GM12878 (cell line): Measurements from ENCODE around the gene DPAGT1. TPM values are rescaled to one million over a fixed set of nuclear protein-coding genes. Genes with fewer than 3 reads are reported as not detected.

Experiments used
- ATAC-seq: fragments of 200-7000 bp; cut with Tn5 transposase; 3 replicates; pipeline ENCODE4 v1.9.1; 2020; ENCODE audit warnings: mild to moderate bottlenecking, moderate library complexity
- BruUV-seq: library from RNA; stranded (reverse); fragments of 400-500 nt; replicated peaks from 2 replicates; lab custom pipeline; 2021; lab: Mats Ljungman, UMichigan
- CTCF ChIA-PET: fragments of 300-600 bp; sonication (Branson Sonifier 250); formaldehyde crosslinking; extraction: SDS; loops from one replicate; lab custom pipeline; 2021; ENCODE audit warnings: inconsistent platforms; lab: Yijun Ruan, JAX
- POLR2A ChIA-PET: fragments of 350-600 bp; formaldehyde crosslinking; extraction: SDS; loops from one replicate; lab custom pipeline; 2021; ENCODE audit warnings: inconsistent platforms; lab: Charles Lee
- RAD21 ChIA-PET: fragments of 300-600 bp; sonication (Branson Sonifier 250); formaldehyde crosslinking; loops from one replicate; lab custom pipeline; 2023; ENCODE audit warnings: antibody characterized with exemption; ENCODE audit not compliant: unreplicated experiment; lab: Charles Lee
- SMC1A ChIA-PET: fragments of 300-600 bp; sonication (Branson Sonifier 250); formaldehyde crosslinking; loops from one replicate; lab custom pipeline; 2023; ENCODE audit not compliant: unreplicated experiment, uncharacterized antibody; lab: Charles Lee
- DNase-seq: peaks from one replicate; pipeline ENCODE4 v3.0.0-alpha.2; 2011; ENCODE audit warnings: low read depth, low spot score
- FAIRE-seq: peaks from 3 replicates; lab custom pipeline; 2011; peaks lifted over from hg19 to GRCh38; lab: Jason Lieb, UNC
- H2AFZ ChIP-seq: 2 replicates; pipeline ENCODE4 v1.6.0; 2011; ENCODE audit warnings: low read depth, low read length, control low read depth; ENCODE audit not compliant: control insufficient read depth
- H3K27ac ChIP-seq: 2 replicates; pipeline ENCODE4 v1.5.1; 2011; ENCODE audit warnings: control low read depth; ENCODE audit not compliant: control insufficient read depth, insufficient read depth
- H3K27me3 ChIP-seq, 2 experiments: replicated peaks in 1 of 2; 2 replicates each; pipeline versions ENCODE4 v1.6.0 to v1.6.1; 2011; ENCODE audit warnings: low read length in 1 of 2; ENCODE audit not compliant: control insufficient read depth in 2 of 2, insufficient read depth in 2 of 2
- H3K36me3 ChIP-seq, 2 experiments: 2 replicates each; pipeline ENCODE4 v1.5.1; 2011; ENCODE audit warnings: low read length in 1 of 2; ENCODE audit not compliant: control insufficient read depth in 2 of 2, insufficient read depth in 2 of 2
- H3K4me1 ChIP-seq: 2 replicates; pipeline ENCODE4 v1.6.1; 2011; ENCODE audit warnings: mild to moderate bottlenecking, low read length, moderate library complexity, mixed read lengths; ENCODE audit not compliant: control insufficient read depth, insufficient read depth
- H3K4me2 ChIP-seq: 2 replicates; pipeline ENCODE4 v1.6.0; 2011; ENCODE audit warnings: control low read depth; ENCODE audit not compliant: control insufficient read depth, insufficient read depth
- H3K4me3 ChIP-seq: fragments of 200-600 bp; sonication (generic); 2 replicates; pipeline ENCODE4 v1.5.1; 2016
- H3K79me2 ChIP-seq: 2 replicates; pipeline ENCODE4 v1.6.0; 2011; ENCODE audit warnings: low read length; ENCODE audit not compliant: control insufficient read depth, insufficient read depth
- H3K9ac ChIP-seq: 2 replicates; pipeline ENCODE4 v1.8.0; 2011; ENCODE audit warnings: low read length, control low read depth, mixed read lengths; ENCODE audit not compliant: control insufficient read depth, insufficient read depth
- H3K9me3 ChIP-seq: replicated peaks from 3 replicates; pipeline ENCODE4 v1.5.1; 2011; ENCODE audit warnings: mild to moderate bottlenecking, low read length; ENCODE audit not compliant: control insufficient read depth, insufficient read depth
- H4K20me1 ChIP-seq: 2 replicates; pipeline ENCODE4 v1.6.0; 2011; ENCODE audit not compliant: control insufficient read depth, insufficient read depth
- PAX8 ChIP-seq: fragments of 450-650 bp; IDR thresholded peaks from 2 replicates; pipeline ENCODE4 v1.6.1; 2017; ENCODE audit warnings: mild to moderate bottlenecking, moderate library complexity
- RCOR1 ChIP-seq: conservative IDR thresholded peaks from 2 replicates; pipeline ENCODE4 v1.6.1; 2012; ENCODE audit warnings: low read depth, low read length, improper control_type of control experiment
- WGBS: methylation state at CpG from one replicate; pipeline ENCODE4 v1.1.6; 2016; ENCODE audit warnings: low lambda C conversion rate; ENCODE audit not compliant: insufficient replicate concordance, insufficient coverage; ENCODE audit errors: missing lambda C conversion rate; 5-methylcytosine and 5-hydroxymethylcytosine counted together
- in situ Hi-C: fragments of 300-500 bp; cut with MboI; formaldehyde crosslinking; loops from 9 replicates; pipeline ENCODE4 v1.14.3; 2018; ENCODE audit warnings: mixed read lengths
- intact Hi-C: fragments of 100-400 bp; cut with micrococcal nuclease; formaldehyde crosslinking; loops from one replicate; pipeline ENCODE4 v1.14.2; 2022; ENCODE audit not compliant: unreplicated experiment
- polyA plus RNA-seq, 11 experiments: library from polyadenylated mRNA; depleted of rRNA in 4 of 11; unstranded in 6 of 11; stranded (reverse) in 5 of 11; fragments of >200 nt; fragmentation: Nextera tagmentation in 4 of 11; fragmentation: Illumina TruSeq in 1 of 11; extraction: Ambion mirVana in 4 of 11; extraction: Trizol in 1 of 11; gene quantifications; 1 replicate in 1 of 11; 2 replicates in 10 of 11; pipeline versions ENCODE4 v1.2.1 to v1.2.3, GENCODE V29; 2011 to 2016; ENCODE audit warnings: inconsistent platforms in 2 of 11, missing spikeins in 2 of 11, low read depth in 1 of 11
- total RNA-seq, 4 experiments: library from RNA; depleted of rRNA in 3 of 4; stranded (reverse); fragments of >200 nt in 3 of 4; fragmentation: Illumina TruSeq in 1 of 4; extraction: Trizol in 1 of 4; gene quantifications; 2 replicates each; pipeline versions ENCODE4 v1.2.1 to v1.2.3, GENCODE V29; 2013 to 2021
- TF ChIP-seq, protein P1 (sequence below): IDR thresholded peaks from 2 replicates; pipeline ENCODE4 v1.6.1; 2012; ENCODE audit warnings: improper control_type of control experiment, low read depth, low read length; ENCODE audit not compliant: insufficient replicate concordance
- TF ChIP-seq, protein P2 (sequence below): fragments of 450-650 bp; IDR thresholded peaks from 2 replicates; pipeline ENCODE4 v1.6.1; 2017; ENCODE audit warnings: mild to moderate bottlenecking, moderate library complexity

The DPAGT1 gene
- total and polyA plus RNA-seq, 10 of the 15 experiments (the other 5 are each of a cell fraction or from before 2014, with no cell fraction given), result 20.5 to 95.6 (median 54.3) TPM

DNA sequence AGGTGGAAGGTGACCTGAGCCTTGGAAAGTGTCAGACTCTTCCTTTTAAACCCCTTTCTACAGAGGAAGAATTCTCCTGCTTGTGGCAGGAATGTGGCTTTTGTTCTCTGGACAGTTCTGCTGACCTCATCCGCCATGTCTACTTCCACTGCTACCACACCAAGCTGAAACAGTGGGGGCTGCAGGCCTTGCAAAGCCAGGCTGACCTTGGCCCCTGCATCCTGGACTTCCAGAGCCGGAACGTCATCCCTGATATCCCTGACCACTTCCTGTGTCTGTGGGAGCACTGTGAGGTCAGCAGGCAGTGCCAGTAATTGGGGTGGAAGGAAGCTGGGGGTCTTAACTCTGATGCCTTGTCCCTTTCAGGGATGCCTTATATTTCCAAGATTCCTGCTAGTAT lies 29.0 kb upstream of the DPAGT1 start:
- ChIA-PET SMC1A (no interaction called here), CTCF (no interaction called here), POLR2A (no interaction called here), RAD21 (no interaction called here)
- H3K36me3 ChIP-seq, result peaks cover 6 to 20% of the 10 kb centered on the region in 2 experiments
- TF ChIP-seq RCOR1, result no peak
- TF ChIP-seq, protein P1, sequence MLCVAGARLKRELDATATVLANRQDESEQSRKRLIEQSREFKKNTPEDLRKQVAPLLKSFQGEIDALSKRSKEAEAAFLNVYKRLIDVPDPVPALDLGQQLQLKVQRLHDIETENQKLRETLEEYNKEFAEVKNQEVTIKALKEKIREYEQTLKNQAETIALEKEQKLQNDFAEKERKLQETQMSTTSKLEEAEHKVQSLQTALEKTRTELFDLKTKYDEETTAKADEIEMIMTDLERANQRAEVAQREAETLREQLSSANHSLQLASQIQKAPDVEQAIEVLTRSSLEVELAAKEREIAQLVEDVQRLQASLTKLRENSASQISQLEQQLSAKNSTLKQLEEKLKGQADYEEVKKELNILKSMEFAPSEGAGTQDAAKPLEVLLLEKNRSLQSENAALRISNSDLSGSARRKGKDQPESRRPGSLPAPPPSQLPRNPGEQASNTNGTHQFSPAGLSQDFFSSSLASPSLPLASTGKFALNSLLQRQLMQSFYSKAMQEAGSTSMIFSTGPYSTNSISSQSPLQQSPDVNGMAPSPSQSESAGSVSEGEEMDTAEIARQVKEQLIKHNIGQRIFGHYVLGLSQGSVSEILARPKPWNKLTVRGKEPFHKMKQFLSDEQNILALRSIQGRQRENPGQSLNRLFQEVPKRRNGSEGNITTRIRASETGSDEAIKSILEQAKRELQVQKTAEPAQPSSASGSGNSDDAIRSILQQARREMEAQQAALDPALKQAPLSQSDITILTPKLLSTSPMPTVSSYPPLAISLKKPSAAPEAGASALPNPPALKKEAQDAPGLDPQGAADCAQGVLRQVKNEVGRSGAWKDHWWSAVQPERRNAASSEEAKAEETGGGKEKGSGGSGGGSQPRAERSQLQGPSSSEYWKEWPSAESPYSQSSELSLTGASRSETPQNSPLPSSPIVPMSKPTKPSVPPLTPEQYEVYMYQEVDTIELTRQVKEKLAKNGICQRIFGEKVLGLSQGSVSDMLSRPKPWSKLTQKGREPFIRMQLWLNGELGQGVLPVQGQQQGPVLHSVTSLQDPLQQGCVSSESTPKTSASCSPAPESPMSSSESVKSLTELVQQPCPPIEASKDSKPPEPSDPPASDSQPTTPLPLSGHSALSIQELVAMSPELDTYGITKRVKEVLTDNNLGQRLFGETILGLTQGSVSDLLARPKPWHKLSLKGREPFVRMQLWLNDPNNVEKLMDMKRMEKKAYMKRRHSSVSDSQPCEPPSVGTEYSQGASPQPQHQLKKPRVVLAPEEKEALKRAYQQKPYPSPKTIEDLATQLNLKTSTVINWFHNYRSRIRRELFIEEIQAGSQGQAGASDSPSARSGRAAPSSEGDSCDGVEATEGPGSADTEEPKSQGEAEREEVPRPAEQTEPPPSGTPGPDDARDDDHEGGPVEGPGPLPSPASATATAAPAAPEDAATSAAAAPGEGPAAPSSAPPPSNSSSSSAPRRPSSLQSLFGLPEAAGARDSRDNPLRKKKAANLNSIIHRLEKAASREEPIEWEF, result no peak
- TF ChIP-seq, protein P2, sequence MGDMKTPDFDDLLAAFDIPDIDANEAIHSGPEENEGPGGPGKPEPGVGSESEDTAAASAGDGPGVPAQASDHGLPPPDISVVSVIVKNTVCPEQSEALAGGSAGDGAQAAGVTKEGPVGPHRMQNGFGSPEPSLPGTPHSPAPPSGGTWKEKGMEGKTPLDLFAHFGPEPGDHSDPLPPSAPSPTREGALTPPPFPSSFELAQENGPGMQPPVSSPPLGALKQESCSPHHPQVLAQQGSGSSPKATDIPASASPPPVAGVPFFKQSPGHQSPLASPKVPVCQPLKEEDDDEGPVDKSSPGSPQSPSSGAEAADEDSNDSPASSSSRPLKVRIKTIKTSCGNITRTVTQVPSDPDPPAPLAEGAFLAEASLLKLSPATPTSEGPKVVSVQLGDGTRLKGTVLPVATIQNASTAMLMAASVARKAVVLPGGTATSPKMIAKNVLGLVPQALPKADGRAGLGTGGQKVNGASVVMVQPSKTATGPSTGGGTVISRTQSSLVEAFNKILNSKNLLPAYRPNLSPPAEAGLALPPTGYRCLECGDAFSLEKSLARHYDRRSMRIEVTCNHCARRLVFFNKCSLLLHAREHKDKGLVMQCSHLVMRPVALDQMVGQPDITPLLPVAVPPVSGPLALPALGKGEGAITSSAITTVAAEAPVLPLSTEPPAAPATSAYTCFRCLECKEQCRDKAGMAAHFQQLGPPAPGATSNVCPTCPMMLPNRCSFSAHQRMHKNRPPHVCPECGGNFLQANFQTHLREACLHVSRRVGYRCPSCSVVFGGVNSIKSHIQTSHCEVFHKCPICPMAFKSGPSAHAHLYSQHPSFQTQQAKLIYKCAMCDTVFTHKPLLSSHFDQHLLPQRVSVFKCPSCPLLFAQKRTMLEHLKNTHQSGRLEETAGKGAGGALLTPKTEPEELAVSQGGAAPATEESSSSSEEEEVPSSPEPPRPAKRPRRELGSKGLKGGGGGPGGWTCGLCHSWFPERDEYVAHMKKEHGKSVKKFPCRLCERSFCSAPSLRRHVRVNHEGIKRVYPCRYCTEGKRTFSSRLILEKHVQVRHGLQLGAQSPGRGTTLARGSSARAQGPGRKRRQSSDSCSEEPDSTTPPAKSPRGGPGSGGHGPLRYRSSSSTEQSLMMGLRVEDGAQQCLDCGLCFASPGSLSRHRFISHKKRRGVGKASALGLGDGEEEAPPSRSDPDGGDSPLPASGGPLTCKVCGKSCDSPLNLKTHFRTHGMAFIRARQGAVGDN, result no peak
- no peak for TF ChIP-seq PAX8
- in situ Hi-C loops, result no loop called here
- DNase-seq, result no peak
- no peak for ATAC-seq
- H3K4me2 ChIP-seq, result no peak overlapping the region
- no peak overlapping the region for H3K9ac ChIP-seq
- intact Hi-C loops, result no loop called here
- no peaks in the 10 kb centered on the region for H3K27me3 ChIP-seq
- H4K20me1 ChIP-seq, result no peaks in the 10 kb centered on the region
- no peak for FAIRE-seq
- H3K4me1 ChIP-seq, result no peaks in the 10 kb centered on the region
- no peak overlapping the region for H3K27ac ChIP-seq
- no peaks in the 10 kb centered on the region for H3K9me3 ChIP-seq
- whole genome bisulfite sequencing, result 83% methylated on average over 3 of the region's 3 CpGs
- no peak overlapping the region for H2AFZ ChIP-seq
- BruUV-seq, result no TSS peak
- H3K4me3 ChIP-seq, result no peak overlapping the region
- H3K79me2 ChIP-seq, result no peaks in the 10 kb centered on the region
